Right kidney (tissue), 1 donor: ENCODE data around the gene CD209.

ENCODE experiments used
- DNase-seq: peaks from one replicate; pipeline ENCODE4 v3.0.0-alpha.2; 2016

CD209 gene

DNA sequence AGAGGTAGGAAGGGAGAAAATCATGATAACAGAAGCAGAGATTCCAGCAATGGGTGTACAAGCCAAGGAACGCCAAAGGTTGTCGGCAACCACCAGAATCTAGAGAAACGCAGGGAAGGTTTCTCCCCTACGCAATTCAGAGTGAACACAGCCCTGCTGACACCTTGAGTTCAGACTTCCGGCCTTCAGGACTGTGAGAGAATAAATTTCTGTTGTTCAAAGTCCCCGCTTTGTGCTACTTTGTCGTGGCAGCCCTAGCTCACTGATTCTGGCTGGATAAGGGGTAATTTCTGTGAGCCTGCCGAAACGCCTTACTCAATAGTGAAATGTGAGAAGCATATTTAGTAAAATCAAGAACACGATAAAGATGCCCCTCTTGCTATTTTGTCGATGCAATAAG is 10.1 kb downstream of the CD209 start:
- DNase-seq, result no peak

DNA sequence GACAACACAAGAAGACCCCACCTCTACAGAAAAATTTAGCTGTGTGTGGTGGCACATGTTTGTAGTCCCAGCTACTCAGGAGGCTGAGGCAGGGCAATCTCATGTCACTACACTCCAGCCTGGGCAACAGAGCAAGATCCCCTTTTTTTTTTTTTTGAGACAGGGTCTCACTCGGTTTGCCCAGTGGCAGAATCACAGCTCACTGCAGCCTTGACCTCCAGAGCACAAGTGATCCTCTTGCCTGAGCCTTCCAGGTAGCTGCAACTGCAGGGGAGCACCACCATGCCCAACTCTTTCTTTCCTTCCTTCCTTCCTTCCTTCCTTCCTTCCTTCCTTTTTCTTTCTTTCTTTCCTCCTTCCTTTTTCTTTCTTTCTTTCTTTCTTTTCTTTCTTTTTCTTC is 11.2 kb downstream of the CD209 start:
- no peak for DNase-seq

DNA sequence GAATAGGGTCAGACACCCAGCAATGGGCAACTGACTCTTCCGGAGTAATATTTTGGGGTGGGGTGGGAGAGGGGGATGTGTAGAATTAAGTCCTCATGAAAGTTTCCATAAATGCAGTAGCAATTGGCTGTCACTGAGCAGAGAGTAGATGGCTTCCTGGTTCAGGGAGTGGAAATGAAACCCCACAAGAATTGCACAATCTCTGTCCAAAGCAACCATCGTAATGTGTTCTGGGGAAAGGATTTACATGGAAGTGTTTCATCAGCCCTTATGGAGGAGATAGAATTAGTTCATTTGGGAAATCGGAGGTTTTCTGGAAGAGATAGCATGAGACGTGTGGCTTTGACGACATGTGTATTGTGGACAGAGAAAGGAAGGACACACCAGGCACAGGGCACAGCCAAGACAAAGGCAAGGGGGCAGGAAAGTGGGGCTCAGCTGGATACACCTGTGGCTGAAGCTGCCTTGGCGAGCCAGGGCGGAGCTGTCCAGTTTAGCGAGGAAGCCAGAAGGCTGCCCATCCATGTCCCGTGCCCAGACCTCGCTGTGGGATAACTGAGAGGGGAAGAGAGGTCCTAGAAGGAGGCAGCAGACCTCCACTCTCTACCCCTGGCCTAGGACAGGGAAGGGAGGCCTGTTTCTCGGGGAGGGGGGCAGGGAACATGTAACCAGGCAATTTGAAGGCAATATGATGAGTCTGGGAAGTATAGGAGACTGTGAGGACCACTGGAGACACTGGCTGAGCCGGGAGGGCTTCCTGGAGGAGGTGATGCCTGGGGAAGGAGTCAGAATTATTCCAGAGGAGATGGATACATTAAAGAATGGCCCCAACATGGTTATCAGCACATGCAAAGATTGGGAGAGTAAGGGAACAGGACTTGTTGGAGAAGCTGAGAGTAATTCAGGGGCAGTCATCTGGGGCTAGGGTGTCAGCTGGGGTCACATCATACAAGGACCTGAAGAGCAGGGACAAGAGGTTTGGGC is 12.8 kb downstream of the CD209 start:
- no peak for DNase-seq

DNA sequence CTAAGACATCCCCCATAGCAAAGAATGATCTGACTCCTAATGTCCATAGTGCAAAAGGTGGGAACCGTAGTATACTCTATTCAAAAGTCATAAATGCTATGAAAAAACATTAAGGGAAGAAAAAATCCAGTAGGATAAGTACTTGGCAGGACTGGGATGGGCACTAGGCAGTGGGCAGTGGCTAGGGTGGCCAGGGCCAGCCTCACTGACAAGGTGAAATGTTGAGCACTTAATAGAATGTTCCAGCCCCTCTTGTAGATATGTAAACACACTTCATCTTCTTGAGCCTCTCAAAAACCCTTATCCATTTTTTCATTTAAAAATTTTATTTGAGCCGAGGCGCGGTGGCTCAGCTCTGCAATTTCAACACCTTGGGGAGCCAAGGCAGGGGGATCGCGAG is 14.0 kb downstream of the CD209 start:
- no peak for DNase-seq

DNA sequence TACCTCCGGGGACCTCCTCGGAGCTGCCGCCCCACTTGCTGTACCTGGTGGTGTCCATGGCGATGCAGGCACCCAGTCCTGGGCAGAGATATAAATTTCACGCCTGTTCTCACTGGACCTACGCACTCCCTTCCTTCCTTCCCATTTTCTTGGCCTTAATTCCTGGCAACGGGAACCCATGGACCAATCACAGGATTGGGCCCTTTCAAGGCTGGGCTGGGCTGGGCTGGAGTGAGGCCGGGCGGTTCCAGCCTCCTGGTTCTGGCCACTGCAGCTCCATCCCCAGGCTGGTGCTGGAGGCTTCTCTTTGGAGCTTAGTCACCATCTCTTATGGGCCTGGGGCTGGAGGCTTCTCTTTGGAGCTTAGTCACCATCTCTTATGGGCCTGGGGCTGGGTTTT is 15.3 kb downstream of the CD209 start, which contains the start of gene CLEC4G:
Gene CLEC4G (minus strand): TSS at position 66 of the 400 bp plus-strand sequence. CDS start 8 bp downstream, at position 58.
- no peak for DNase-seq

DNA sequence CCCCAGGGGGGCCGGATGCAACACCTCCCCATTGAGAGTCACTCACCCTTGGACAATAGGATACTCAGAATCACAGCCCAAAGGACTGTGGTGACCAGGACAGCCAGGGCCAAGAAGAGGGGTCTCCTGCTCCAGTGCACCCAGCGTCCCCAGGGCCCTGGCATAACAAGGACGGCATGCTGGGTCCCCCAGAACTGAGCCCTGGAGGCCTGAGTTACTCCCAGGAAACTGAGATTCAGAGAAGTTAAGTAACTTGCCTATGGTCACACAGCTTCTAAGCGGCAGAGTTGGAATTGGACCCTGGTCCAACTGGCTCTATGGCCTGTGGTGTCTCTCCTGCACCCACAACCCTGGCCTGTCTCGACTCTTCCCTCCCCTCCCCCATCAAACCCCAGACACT is 15.7 kb downstream of the CD209 start:
- no peak for DNase-seq

DNA sequence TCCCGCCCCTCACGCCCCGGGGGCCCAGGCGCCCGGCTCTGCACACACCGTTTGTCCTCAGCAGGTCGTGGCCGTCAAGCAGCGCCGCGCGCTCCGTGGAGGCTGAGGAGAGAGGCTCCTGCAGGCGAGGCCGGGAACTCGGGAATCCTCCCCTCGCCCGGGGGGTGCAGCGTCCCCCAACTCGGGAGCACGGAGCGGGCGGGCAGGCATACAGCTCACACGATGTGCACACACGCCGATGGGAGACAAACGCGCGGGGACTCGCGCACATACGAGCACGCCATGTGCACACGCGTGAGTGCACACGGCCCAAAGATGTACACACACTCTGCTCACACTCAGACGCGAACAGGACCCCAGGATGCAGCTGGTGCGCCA is 16.1 kb downstream of the CD209 start:
- no peak for DNase-seq

DNA sequence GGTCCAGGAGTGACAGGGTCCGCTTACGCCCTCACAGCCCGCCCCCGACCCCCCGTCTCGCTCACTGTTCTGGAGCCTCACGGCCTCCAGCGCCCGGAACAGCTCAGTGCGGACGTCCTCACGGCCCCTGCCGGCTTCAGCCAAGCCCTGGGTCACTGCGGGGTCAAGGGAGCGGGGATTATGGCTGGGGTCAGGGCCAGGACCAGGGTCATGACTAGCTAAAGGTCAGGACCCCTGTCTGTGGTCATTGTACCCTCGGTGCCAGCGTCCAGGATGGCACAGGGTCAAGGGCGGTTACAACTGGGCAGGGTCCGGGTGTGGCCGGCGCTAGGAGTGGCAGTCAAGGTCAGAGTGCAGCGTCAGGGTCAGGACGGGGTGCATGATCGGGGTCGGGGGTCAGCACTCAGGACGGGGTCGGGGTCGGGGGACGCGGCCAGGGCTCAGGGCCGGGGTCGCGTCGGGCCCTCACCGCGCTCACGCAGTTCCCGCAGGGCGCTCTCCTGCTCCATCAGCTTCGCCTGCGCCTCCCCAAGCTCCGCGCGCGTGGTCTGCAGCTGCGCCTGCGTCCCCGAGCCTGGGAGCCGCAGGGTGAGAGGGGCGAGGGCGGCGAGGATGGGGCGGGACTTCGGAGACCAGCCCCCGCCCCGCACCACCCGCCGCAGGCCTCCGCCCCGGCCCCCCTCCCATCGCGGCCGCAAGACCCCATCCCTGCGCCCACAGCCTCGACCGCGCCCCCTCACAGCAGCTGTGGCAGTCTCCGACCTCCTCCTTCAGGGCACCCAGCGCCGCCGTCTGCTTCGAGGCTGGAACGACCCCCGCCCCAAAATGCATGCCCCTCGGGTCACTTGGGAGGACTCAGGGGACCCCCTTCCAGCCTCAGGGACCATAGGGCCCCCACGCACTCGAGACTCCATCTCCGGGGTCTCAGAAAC is 16.8 kb downstream of the CD209 start:
- no peak for DNase-seq

DNA sequence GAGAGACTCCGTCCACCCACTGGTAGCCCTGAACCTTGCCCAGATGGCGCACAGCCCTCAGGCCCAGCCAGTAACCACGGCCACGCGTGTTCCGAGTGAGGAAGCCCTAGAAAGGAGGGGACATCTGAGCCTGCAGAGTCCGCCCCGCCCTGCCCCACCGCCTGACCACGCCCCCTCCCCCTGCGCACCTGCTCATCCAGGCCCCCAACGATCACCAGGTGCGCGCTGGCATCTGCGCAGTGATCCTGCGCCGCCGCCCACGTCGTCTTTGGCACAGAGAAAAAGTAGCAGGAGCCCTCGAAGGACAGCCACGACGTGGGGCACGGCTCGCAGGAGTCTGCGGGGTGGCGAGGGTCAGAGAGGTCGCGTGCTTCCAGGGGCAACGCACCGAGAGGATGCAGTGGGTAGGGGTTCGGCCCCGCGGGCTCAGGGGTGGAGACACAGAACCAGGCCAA is 17.5 kb downstream of the CD209 start:
- no peak for DNase-seq

DNA sequence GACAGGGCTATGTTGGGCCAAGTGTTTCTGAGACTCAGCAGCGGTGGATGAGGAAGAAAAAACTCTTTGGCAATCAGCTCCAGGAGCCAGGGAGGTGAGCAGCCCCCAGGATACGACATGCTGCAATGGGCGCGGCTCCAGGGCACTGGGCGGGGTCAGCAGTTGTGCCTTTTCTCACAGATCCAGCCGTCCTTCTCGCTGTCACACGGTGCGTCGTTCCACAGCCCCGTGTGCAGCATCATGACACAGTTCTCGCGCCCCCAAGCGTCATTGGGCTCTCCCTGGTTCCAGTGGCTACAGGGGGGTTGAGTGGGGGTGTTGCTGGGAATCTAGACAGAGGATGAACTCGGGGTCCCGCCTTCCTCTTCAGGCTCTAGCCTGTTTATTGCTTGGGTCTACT is 18.1 kb downstream of the CD209 start:
- no peak for DNase-seq

DNA sequence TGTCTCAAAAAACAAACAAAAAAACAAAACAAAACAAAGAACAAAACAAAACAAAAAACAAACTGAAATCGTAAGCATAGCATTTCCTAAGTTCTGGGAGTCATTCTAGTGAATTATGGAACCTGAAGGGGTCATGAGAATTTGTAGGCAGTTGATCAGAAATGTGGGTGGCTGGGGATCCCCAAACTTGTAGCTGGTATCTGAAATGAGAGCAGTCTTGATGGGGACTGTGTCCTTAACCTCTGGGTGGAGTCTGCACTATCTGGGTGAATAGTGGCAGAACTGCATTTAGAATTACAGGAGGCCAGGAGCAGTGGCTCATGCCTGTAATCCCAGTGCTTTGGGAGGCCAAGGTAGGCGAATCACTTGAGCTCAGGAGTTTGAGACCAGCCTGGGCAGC is 21.5 kb downstream of the CD209 start:
- DNase-seq, result no peak

DNA sequence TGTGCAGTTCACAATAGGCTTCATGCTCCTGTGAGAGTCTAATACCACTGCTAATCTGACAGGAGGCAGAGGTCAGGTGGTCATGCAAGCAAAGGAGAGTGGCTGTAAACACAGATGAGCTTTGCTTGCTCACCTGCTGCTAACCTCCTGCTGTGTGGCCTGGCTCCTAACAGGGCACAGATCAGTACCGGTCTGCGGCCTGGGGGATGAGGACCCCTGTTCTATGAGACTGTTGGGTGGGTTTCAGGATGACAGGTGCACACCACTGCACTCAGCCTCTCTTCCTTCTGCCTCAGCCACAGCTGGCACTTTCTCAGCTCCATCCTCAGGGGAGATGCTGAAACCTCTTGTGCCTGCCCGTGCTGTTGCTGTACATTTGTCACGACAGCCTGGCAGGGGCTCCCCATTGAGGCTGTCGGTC is 25.1 kb downstream of the CD209 start:
- no peak for DNase-seq

DNA sequence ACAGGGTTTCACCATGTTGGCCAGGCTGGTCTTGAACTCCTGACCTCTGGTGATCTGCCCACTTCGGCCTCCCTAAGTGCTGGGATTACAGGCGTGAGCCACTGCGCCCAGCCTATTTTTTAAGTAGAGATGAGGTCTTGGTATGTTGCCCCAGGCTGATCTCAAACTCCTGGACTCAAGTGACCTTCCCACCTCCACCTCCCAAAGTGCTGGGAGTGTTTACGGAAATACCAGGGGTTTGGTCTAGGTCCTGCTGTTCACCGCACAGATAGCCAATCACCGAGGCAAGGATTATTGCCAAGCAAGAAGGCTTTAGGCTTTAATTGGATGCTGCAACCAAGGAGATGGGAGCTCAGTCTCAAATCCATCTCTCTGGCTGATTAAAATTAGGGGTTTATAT is 27.0 kb downstream of the CD209 start:
- no peak for DNase-seq

DNA sequence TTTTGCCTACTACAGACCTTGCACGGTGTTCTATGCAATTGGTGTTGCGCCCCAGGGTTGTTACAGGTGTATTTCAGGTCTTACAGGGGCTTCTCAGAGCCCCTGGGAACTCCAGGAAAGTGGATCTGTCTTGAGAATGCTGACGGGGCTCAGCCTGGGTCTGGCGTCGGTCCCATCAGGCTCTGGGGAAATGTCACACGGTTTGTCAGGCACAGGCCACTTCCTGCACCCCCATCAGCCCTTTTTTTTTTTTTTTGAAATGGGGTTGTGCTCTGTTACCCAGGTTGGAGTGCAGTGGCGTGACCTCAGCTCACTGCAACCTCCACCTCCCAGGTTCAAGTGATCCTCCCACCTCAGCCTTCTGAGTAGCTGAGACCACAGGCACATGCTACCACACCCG is 28.7 kb downstream of the CD209 start:
- no peak for DNase-seq

DNA sequence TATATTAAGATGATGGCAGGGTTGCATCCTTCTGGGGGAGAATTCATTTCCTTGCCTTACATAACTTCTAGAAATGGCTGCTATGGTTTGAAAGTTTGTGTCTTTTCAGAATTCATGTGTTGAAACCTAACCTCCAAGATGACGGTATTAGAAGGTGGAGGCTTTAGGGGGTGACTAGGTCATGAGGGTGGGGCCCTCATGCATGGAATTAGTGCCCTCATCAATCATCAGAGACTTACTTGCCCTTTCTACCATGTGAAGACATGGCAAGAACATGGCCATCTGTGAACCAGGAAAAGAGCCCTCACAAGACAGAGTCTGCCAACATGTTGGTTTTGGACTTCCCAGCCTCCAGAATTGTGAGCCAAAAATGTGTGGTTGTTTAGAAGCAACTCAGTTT is 30.6 kb downstream of the CD209 start:
- no peak for DNase-seq

DNA sequence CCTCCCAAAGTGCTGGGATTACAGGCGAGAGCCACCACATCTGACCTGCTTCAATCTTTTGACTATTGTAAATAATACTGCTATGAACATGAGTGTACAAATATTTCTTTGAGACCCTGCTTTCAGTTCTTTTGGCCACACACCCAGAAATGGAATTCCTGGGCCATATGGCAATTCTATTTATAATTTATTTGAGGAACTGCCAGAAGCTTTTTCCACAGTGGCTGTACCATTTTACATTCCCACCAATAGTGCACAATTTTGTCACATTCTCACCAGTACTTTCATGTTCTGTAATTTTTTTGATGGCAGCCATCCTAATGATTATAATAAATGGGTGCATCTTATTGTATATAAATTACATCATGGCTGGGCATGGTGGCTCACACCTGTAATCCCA is 31.7 kb downstream of the CD209 start:
- DNase-seq, result no peak

DNA sequence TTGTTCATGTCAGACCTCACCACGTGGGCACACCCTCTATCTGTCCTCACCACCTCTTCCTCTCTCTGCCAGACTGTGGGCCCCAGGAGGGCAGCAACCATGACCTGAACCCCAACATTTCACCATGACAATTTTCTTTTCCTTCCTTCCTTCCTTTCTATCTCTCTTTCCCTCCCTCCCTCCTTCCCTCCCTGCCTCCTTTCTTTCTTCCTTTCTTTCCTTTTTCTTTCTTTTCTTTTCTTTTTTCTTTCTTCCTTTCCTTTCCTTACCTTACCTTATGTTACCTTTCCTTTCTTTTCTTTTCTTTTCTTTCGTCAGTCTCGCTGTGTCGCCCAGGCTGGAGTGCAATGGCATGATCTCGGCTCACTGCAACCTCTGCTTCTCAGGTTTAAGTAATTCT is 36.7 kb downstream of the CD209 start:
- no peak for DNase-seq

DNA sequence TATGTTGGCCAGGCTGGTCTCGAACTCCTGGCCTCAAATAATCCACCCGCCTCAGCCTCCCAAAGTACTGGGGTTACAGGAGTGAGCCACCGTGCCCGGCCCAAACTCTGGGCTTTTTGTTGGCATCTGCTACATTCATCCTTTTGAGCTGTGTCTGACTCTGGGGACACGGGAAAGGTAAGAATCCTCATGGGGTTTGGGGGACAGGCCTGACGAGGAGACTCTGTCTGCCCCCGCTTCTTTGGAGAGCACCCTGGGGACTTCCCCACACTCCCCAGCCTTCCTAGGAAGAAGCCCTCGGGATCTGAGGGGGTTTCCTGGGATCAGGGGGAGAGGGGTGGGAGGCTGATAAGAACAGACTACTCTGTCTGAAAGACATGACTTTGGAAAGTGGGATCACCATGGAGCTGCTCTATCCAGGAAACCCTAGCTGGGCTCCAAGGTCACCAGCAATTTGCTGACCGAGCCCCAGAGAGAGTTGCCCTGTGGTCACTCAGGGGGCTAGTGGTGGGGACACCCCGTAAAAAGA is 37.3 kb downstream of the CD209 start:
- no peak for DNase-seq

DNA sequence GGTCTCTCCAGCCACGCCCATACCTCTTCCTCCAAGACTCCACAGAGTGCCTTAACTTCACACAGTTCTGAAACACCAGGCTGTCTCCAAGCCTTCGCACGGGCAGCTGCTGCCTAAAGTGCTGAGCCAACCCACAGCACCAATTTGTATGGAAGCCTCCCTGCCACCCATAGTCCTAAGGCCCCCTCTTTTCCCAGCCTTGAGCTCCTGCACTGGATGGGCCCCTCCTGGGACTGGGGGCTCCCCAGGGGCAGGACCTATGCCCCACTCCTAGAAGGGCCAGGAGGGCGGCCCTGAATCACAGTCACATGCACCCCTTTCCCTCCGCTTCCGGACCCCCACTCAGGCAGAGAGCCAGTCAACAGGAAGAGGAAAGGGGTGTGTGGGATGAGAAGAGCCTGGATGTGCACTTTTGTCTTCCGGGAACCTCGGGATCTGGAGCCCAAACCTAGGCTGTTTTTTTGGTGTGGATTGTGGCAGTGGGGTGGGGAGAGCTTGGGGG is 40.3 kb downstream of the CD209 start:
- DNase-seq, result no peak

DNA sequence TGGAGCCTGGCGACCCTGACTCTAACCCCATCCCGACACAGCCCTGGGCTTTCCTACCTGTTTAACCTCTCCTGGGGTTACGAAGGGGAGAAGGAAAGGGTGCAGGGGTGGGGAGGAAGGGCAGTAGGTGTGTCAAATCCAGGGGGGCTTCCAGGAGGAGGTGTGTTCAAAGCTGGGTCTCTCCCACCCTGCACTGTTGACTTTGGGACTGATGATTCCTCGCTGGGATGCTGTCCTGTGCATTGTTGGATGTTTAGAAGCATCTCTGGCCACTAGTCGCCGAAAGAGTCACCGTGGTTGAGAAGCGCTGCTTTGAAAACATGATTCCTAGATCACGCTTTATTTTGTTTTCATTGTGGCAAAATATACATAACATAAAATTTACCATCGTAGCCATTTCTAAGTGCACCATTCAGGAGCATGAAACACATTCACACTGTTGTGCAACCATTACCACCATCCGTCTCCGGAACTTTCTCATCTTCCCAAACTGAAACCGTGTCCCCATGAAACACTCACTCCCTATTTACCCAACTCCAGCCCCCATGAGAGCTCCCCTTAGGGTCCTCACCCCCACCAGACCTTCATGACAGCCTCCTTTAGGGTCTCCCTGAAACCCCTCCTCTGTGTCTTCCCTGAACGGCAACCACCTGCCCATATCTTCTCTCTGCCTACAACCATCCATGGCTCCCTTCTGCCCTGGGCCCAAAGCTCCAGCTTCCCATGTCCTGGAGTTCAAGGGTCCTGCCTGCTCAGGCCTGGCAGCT is 41.0 kb downstream of the CD209 start:
- no peak for DNase-seq

DNA sequence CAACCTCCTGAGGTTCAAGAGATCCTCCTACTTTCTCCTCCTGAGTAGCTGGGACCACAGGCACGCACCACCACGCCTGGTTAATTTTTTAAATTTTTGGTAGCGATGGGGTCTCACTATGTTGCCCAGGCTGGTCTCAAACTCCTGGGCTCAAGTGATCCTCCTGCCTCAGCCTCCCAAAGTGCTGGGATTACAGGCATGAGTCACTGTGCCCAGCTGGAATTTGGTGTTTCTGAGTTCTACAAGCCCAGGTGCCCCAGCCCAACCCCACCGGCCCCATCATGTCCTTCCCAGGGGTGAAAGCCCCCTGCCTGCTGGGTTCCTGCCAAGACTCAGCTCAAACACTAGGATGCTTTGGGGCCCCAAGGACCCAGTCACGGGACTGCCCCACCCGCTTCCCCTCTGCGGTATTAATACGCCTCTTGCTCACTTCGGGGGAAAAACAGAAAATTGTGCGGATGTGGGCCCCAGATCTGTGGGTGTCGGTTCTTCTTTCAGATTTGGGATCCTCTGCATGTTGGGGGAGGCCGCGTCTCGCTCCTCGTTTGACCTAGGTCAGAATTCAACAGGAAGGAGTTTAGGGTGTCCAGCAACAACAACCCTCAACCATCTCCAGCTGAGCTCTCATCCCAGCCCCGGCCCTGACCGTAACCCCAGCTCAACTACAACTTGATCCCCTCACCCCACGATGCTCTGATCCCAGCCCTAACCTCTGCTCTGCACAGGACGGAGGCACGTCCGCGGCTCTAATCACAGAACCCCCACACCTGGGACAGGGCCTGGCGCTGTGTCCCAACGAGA is 41.7 kb downstream of the CD209 start:
- no peak for DNase-seq
